ENCODE measurements around the gene MAPRE2. TPM values are rescaled to one million over a fixed set of nuclear protein-coding genes. Genes with fewer than 3 reads are reported as not detected.
A peak's percentile ranks its signal among the peaks of the same experiment; 100 is the strongest.

The MAPRE2 gene
- 46.8 and 52.5 TPM in 2 replicates for total RNA-seq

- peak within 1 kb of the TSS; percentile 98 for H3K4me3 Mint-ChIP-seq
- no peaks in the 10 kb centered on the region for H3K27me3 Mint-ChIP-seq
- no peaks in the 10 kb centered on the region for H3K9me3 Mint-ChIP-seq
- intact Hi-C loops (cut with micrococcal nuclease): loop anchor here (1.0 to 10.0 kb wide), 12 partner anchors 11 to 931 kb away; partner anchors contain the start of genes INO80C, RMP24, ZNF24 and ZNF397
- H3K4me1 Mint-ChIP-seq: peaks cover 54% of the 10 kb centered on the region
- H3K36me3 Mint-ChIP-seq (ENCODE audit: low read depth): peaks cover 8% of the 10 kb centered on the region
- H3K27ac Mint-ChIP-seq: peak within 1 kb of the TSS; percentile 98
- peak; percentile 100 for DNase-seq
These were observed at the start of gene MAPRE2 for GRCh38 chr18:35040988-35041814. MAPRE2 (plus strand) TSS chr18:35041413; CDS start chr18:35041540, 127 bp downstream.

GRCh38 chr18:34991561-34991960 is 49.7 kb upstream of the MAPRE2 start:
- no peaks in the 10 kb centered on the region for H3K36me3 Mint-ChIP-seq (ENCODE audit: low read depth)
- intact Hi-C loops (cut with micrococcal nuclease): no loop called here
- peaks cover 4% of the 10 kb centered on the region for H3K4me1 Mint-ChIP-seq
- no peak overlapping the region for H3K27ac Mint-ChIP-seq
- H3K9me3 Mint-ChIP-seq: no peaks in the 10 kb centered on the region
- no peaks in the 10 kb centered on the region for H3K27me3 Mint-ChIP-seq
- DNase-seq: no peak
- no peak overlapping the region for H3K4me3 Mint-ChIP-seq

- no peak overlapping the region for H3K27ac Mint-ChIP-seq
- H3K36me3 Mint-ChIP-seq (ENCODE audit: low read depth): no peaks in the 10 kb centered on the region
- peaks cover 4% of the 10 kb centered on the region for H3K4me1 Mint-ChIP-seq
- DNase-seq: no peak
- H3K9me3 Mint-ChIP-seq: no peaks in the 10 kb centered on the region
- no peak overlapping the region for H3K4me3 Mint-ChIP-seq
- intact Hi-C loops (cut with micrococcal nuclease): no loop called here
- no peaks in the 10 kb centered on the region for H3K27me3 Mint-ChIP-seq
These were observed 47.9 kb upstream of the MAPRE2 start for GRCh38 chr18:34993289-34993688.

- no peaks in the 10 kb centered on the region for H3K36me3 Mint-ChIP-seq (ENCODE audit: low read depth)
- DNase-seq: no peak
- no peak overlapping the region for H3K27ac Mint-ChIP-seq
- intact Hi-C loops (cut with micrococcal nuclease): no loop called here
- peaks cover 4% of the 10 kb centered on the region for H3K4me1 Mint-ChIP-seq
- no peaks in the 10 kb centered on the region for H3K27me3 Mint-ChIP-seq
- no peak overlapping the region for H3K4me3 Mint-ChIP-seq
- H3K9me3 Mint-ChIP-seq: no peaks in the 10 kb centered on the region
These were observed 45.5 kb upstream of the MAPRE2 start for GRCh38 chr18:34995746-34996145.

- Mint-ChIP-seq H3K4me3 (no peak overlapping the region), H3K36me3 (ENCODE audit: low read depth) (no peaks in the 10 kb centered on the region), H3K9me3 (no peaks in the 10 kb centered on the region), H3K27me3 (peaks cover 6% of the 10 kb centered on the region), H3K27ac (no peak overlapping the region), H3K4me1 (no peaks in the 10 kb centered on the region)
- DNase-seq: no peak
- intact Hi-C loops (cut with micrococcal nuclease): no loop called here
These were observed 42.6 kb upstream of the MAPRE2 start for GRCh38 chr18:34998661-34999060.

GRCh38 chr18:34999756-35000289 is 41.4 kb upstream of the MAPRE2 start:
- no peaks in the 10 kb centered on the region for H3K4me1 Mint-ChIP-seq
- H3K4me3 Mint-ChIP-seq: no peak overlapping the region
- no peak for DNase-seq
- no peak overlapping the region for H3K27ac Mint-ChIP-seq
- H3K9me3 Mint-ChIP-seq: no peaks in the 10 kb centered on the region
- intact Hi-C loops (cut with micrococcal nuclease): no loop called here
- H3K36me3 Mint-ChIP-seq (ENCODE audit: low read depth): no peaks in the 10 kb centered on the region
- H3K27me3 Mint-ChIP-seq: peaks cover 6% of the 10 kb centered on the region

- DNase-seq: no peak
- Mint-ChIP-seq H3K36me3 (ENCODE audit: low read depth) (no peaks in the 10 kb centered on the region), H3K27me3 (peaks cover 6% of the 10 kb centered on the region), H3K4me3 (no peak overlapping the region), H3K4me1 (no peaks in the 10 kb centered on the region), H3K27ac (no peak overlapping the region), H3K9me3 (no peaks in the 10 kb centered on the region)
- intact Hi-C loops (cut with micrococcal nuclease): no loop called here
These were observed 40.8 kb upstream of the MAPRE2 start for GRCh38 chr18:35000457-35000856.

- DNase-seq: no peak
- no peaks in the 10 kb centered on the region for H3K4me1 Mint-ChIP-seq
- intact Hi-C loops (cut with micrococcal nuclease): no loop called here
- H3K27ac Mint-ChIP-seq: no peak overlapping the region
- H3K4me3 Mint-ChIP-seq: no peak overlapping the region
- peaks cover 6% of the 10 kb centered on the region for H3K27me3 Mint-ChIP-seq
- no peaks in the 10 kb centered on the region for H3K36me3 Mint-ChIP-seq (ENCODE audit: low read depth)
- H3K9me3 Mint-ChIP-seq: no peaks in the 10 kb centered on the region
These were observed 39.1 kb upstream of the MAPRE2 start for GRCh38 chr18:35002120-35002519.

- intact Hi-C loops (cut with micrococcal nuclease): loop anchor here (1.0 to 5.0 kb wide), 4 partner anchors 35 to 349 kb away; partner anchors contain the start of genes MAPRE2 and ZNF397
- no peak overlapping the region for H3K27ac Mint-ChIP-seq
These were observed 35.1 kb upstream of the MAPRE2 start for GRCh38 chr18:35005963-35006577.

GRCh38 chr18:35010156-35010555 is 31.1 kb upstream of the MAPRE2 start:
- Mint-ChIP-seq H3K4me3 (no peak overlapping the region), H3K4me1 (no peaks in the 10 kb centered on the region), H3K27ac (no peak overlapping the region), H3K27me3 (no peaks in the 10 kb centered on the region), H3K9me3 (no peaks in the 10 kb centered on the region), H3K36me3 (ENCODE audit: low read depth) (no peaks in the 10 kb centered on the region)
- DNase-seq: no peak
- intact Hi-C loops (cut with micrococcal nuclease): no loop called here

More at GRCh38 chr18:35005963-35006577, 35.1 kb upstream of the MAPRE2 start:
- no peaks in the 10 kb centered on the region for H3K4me1 Mint-ChIP-seq
- H3K36me3 Mint-ChIP-seq (ENCODE audit: low read depth): no peaks in the 10 kb centered on the region
- no peaks in the 10 kb centered on the region for H3K9me3 Mint-ChIP-seq
- H3K4me3 Mint-ChIP-seq: no peak overlapping the region
- peaks cover 6% of the 10 kb centered on the region for H3K27me3 Mint-ChIP-seq
- peak; percentile 80 for DNase-seq

- no peak for DNase-seq
- no peak overlapping the region for H3K27ac Mint-ChIP-seq
- no peaks in the 10 kb centered on the region for H3K4me1 Mint-ChIP-seq
- intact Hi-C loops (cut with micrococcal nuclease): no loop called here
- H3K4me3 Mint-ChIP-seq: no peak overlapping the region
- no peaks in the 10 kb centered on the region for H3K36me3 Mint-ChIP-seq (ENCODE audit: low read depth)
- H3K9me3 Mint-ChIP-seq: no peaks in the 10 kb centered on the region
- H3K27me3 Mint-ChIP-seq: no peaks in the 10 kb centered on the region
These were observed 30.2 kb upstream of the MAPRE2 start for GRCh38 chr18:35010993-35011392.

- Mint-ChIP-seq H3K4me3 (no peak overlapping the region), H3K36me3 (ENCODE audit: low read depth) (no peaks in the 10 kb centered on the region), H3K27me3 (peaks cover 21% of the 10 kb centered on the region), H3K4me1 (no peaks in the 10 kb centered on the region), H3K9me3 (no peaks in the 10 kb centered on the region), H3K27ac (no peak overlapping the region)
- DNase-seq: no peak
- intact Hi-C loops (cut with micrococcal nuclease): no loop called here
These were observed 21.3 kb upstream of the MAPRE2 start for GRCh38 chr18:35019933-35020332.

- Mint-ChIP-seq H3K4me3 (no peak overlapping the region), H3K4me1 (peaks cover 12% of the 10 kb centered on the region), H3K9me3 (no peaks in the 10 kb centered on the region), H3K27me3 (peaks cover 15% of the 10 kb centered on the region), H3K27ac (no peak overlapping the region), H3K36me3 (ENCODE audit: low read depth) (no peaks in the 10 kb centered on the region)
- no peak for DNase-seq
- intact Hi-C loops (cut with micrococcal nuclease): no loop called here
These were observed 18.7 kb upstream of the MAPRE2 start for GRCh38 chr18:35022426-35023001.

- Mint-ChIP-seq H3K4me1 (peaks cover 16% of the 10 kb centered on the region), H3K27me3 (peaks cover 7% of the 10 kb centered on the region), H3K9me3 (no peaks in the 10 kb centered on the region), H3K4me3 (no peak overlapping the region), H3K36me3 (ENCODE audit: low read depth) (no peaks in the 10 kb centered on the region), H3K27ac (no peak overlapping the region)
- intact Hi-C loops (cut with micrococcal nuclease): no loop called here
- no peak for DNase-seq
These were observed 17.0 kb upstream of the MAPRE2 start for GRCh38 chr18:35024196-35024595.
